HepG2 (cell line): ENCODE measurements around the gene TPP2. TPM values are rescaled to one million over a fixed set of nuclear protein-coding genes. Genes with fewer than 3 reads are reported as not detected.
A peak's percentile ranks its signal among the peaks of the same experiment; 100 is the strongest.

Source experiments
- ATAC-seq: fragments of 200-7000 bp; cut with Tn5 transposase; 3 replicates; pipeline ENCODE4 v1.9.1; 2020; ENCODE audit warnings: mild to moderate bottlenecking, moderate library complexity
- BruUV-seq: library from RNA; stranded (reverse); fragments of 400-500 nt; replicated peaks from 2 replicates; lab custom pipeline; 2021; lab: Mats Ljungman, UMichigan
- CTCF ChIA-PET: fragments of 300-600 bp; formaldehyde crosslinking; extraction: SDS; loops from one replicate; lab custom pipeline; 2021; ENCODE audit warnings: low total read pairs, inconsistent platforms, low intra/inter-chr PET ratio; lab: Yijun Ruan, JAX
- POLR2A ChIA-PET: fragments of 350-600 bp; sonication (Branson Sonifier 250); formaldehyde crosslinking; loops from one replicate; lab custom pipeline; 2020; ENCODE audit warnings: antibody characterized with exemption, inconsistent platforms; lab: Yijun Ruan, JAX
- DNase-seq: peaks from one replicate; pipeline ENCODE4 v3.0.0-alpha.2; 2015; ENCODE audit warnings: low spot score
- FAIRE-seq: peaks from 3 replicates; lab custom pipeline; 2011; peaks lifted over from hg19 to GRCh38; lab: Jason Lieb, UNC
- H2AFZ ChIP-seq: one replicate; pipeline ENCODE4 v1.6.1; 2011; ENCODE audit warnings: low read length, inconsistent platforms
- H3K27ac ChIP-seq: fragments of 300-600 bp; 3 replicates; pipeline ENCODE4 v1.8.0; 2011; ENCODE audit warnings: mixed run types, mild to moderate bottlenecking, mixed read lengths, low read length, inconsistent platforms; ENCODE audit not compliant: insufficient read depth; ENCODE audit errors: extremely low read length
- H3K27me3 ChIP-seq, 2 experiments: fragments of 200-600 bp in 1 of 2; 2 replicates in 1 of 2; 3 replicates in 1 of 2; pipeline versions ENCODE4 v1.6.0 to v1.8.0; 2011; ENCODE audit warnings: low read length in 2 of 2, mild to moderate bottlenecking in 2 of 2, moderate library complexity in 2 of 2, inconsistent platforms in 1 of 2; ENCODE audit not compliant: insufficient read depth in 2 of 2, control insufficient read depth in 1 of 2
- H3K36me3 ChIP-seq, 2 experiments: fragments of 200-600 bp in 1 of 2; replicated peaks in 1 of 2; 2 replicates in 1 of 2; 3 replicates in 1 of 2; pipeline versions ENCODE4 v1.5.1 to v1.8.0; 2011; ENCODE audit warnings: low read length in 2 of 2, inconsistent platforms in 1 of 2; ENCODE audit not compliant: insufficient read depth in 2 of 2, control insufficient read depth in 1 of 2
- H3K4me1 ChIP-seq: 2 replicates; pipeline ENCODE4 v1.5.1; 2012; ENCODE audit warnings: low read length, inconsistent platforms; ENCODE audit not compliant: insufficient read depth
- H3K4me2 ChIP-seq: 2 replicates; pipeline ENCODE4 v1.6.0; 2011; ENCODE audit warnings: low read depth, low read length, inconsistent platforms
- H3K4me3 ChIP-seq, 3 experiments: fragments of 200-600 bp in 1 of 3; sonication (generic), shearing (Covaris generic) in 1 of 3; replicated peaks in 1 of 3; 2 replicates each; pipeline ENCODE4 v1.5.1; 2011 to 2016; ENCODE audit warnings: low read length in 3 of 3, inconsistent platforms in 2 of 3, low read depth in 2 of 3, mild to moderate bottlenecking in 2 of 3, control low read depth in 1 of 3, mixed read lengths in 1 of 3; ENCODE audit not compliant: insufficient read depth in 1 of 3
- H3K79me2 ChIP-seq: one replicate; pipeline ENCODE4 v1.6.1; 2011; ENCODE audit warnings: low read length, inconsistent platforms; ENCODE audit not compliant: insufficient read depth
- H3K9ac ChIP-seq: 2 replicates; pipeline ENCODE4 v1.6.0; 2011; ENCODE audit warnings: mild to moderate bottlenecking, low read depth, low read length, inconsistent platforms; ENCODE audit not compliant: insufficient read depth
- H3K9me3 ChIP-seq: 2 replicates; pipeline ENCODE4 v1.5.1; 2012; ENCODE audit warnings: mild to moderate bottlenecking, low read length
- H4K20me1 ChIP-seq: 2 replicates; pipeline ENCODE4 v1.6.0; 2011; ENCODE audit warnings: inconsistent platforms, mild to moderate bottlenecking, low read length, moderate library complexity; ENCODE audit not compliant: insufficient read depth
- ATF7 ChIP-seq, 2 experiments: fragments of 450-650 bp in 1 of 2; sonication (generic) in 1 of 2; formaldehyde crosslinking in 1 of 2; IDR thresholded peaks; 2 replicates each; pipeline versions ENCODE4 v1.4.0 to v1.6.1; 2016 to 2020; ENCODE audit warnings: antibody characterized with exemption in 1 of 2, mild to moderate bottlenecking in 1 of 2, missing genetic modification reagents in 1 of 2
- ATM ChIP-seq: fragments of 450-650 bp; IDR thresholded peaks from 2 replicates; pipeline ENCODE4 v1.7.1; 2017; ENCODE audit warnings: mild to moderate bottlenecking, borderline replicate concordance
- CEBPB ChIP-seq: IDR thresholded peaks from 2 replicates; pipeline ENCODE4 v1.6.1; 2011; ENCODE audit warnings: low read depth, low read length, improper control_type of control experiment, borderline replicate concordance
- DDIT3 ChIP-seq: sonication (generic); formaldehyde crosslinking; IDR thresholded peaks from 2 replicates; pipeline ENCODE4 v1.4.0; 2020; ENCODE audit warnings: mild to moderate bottlenecking, missing genetic modification reagents
- NFKB2 ChIP-seq: sonication (generic); formaldehyde crosslinking; IDR thresholded peaks from 2 replicates; pipeline ENCODE4 v1.4.0; 2020; ENCODE audit warnings: missing genetic modification reagents, borderline replicate concordance
- NKX3-1 ChIP-seq: sonication (generic); formaldehyde crosslinking; IDR thresholded peaks from 2 replicates; pipeline ENCODE4 v1.5.0; 2020; ENCODE audit warnings: missing genetic modification reagents
- RELA ChIP-seq: sonication (generic); formaldehyde crosslinking; IDR thresholded peaks from 2 replicates; pipeline ENCODE4 v1.4.0; 2020; ENCODE audit warnings: missing genetic modification reagents
- SAFB2 ChIP-seq: sonication (generic); formaldehyde crosslinking; IDR thresholded peaks from 2 replicates; pipeline ENCODE4 v1.5.1; 2020; ENCODE audit warnings: missing genetic modification reagents, low read depth, mild to moderate bottlenecking, borderline replicate concordance
- SP4 ChIP-seq: sonication (generic); formaldehyde crosslinking; IDR thresholded peaks from 2 replicates; pipeline ENCODE4 v1.8.1; 2023; ENCODE audit warnings: mild to moderate bottlenecking, missing genetic modification reagents
- ZBTB21 ChIP-seq: sonication (generic); formaldehyde crosslinking; IDR thresholded peaks from 2 replicates; pipeline ENCODE4 v1.4.0; 2020; ENCODE audit warnings: missing genetic modification reagents
- ZNF18 ChIP-seq: sonication (generic); formaldehyde crosslinking; IDR thresholded peaks from 2 replicates; pipeline ENCODE4 v1.8.0; 2022; ENCODE audit warnings: mild to moderate bottlenecking, missing genetic modification reagents; ENCODE audit not compliant: insufficient replicate concordance
- ZNF431 ChIP-seq: sonication (generic); formaldehyde crosslinking; IDR thresholded peaks from 2 replicates; pipeline ENCODE4 v1.9.0; 2022; ENCODE audit warnings: missing genetic modification reagents, low read depth, mild to moderate bottlenecking, borderline replicate concordance
- ZNF550 ChIP-seq: sonication (generic); formaldehyde crosslinking; IDR thresholded peaks from 2 replicates; pipeline ENCODE4 v1.4.0; 2020; ENCODE audit warnings: mild to moderate bottlenecking, missing genetic modification reagents, borderline replicate concordance
- ZNF570 ChIP-seq: sonication (generic); formaldehyde crosslinking; IDR thresholded peaks from 2 replicates; pipeline ENCODE4 v1.4.0; 2020; ENCODE audit warnings: mild to moderate bottlenecking, missing genetic modification reagents, borderline replicate concordance
- ZNF577 ChIP-seq: sonication (generic); formaldehyde crosslinking; IDR thresholded peaks from 2 replicates; pipeline ENCODE4 v1.4.0; 2020; ENCODE audit warnings: mild to moderate bottlenecking, low read depth, missing genetic modification reagents, borderline replicate concordance
- ZNF879 ChIP-seq: sonication (generic); formaldehyde crosslinking; IDR thresholded peaks from 2 replicates; pipeline ENCODE4 v1.8.1; 2023; ENCODE audit warnings: missing genetic modification reagents
- ZSCAN5A ChIP-seq: sonication (generic); formaldehyde crosslinking; IDR thresholded peaks from 2 replicates; pipeline ENCODE4 v1.8.0; 2022; ENCODE audit warnings: mild to moderate bottlenecking, missing genetic modification reagents, borderline replicate concordance
- WGBS: methylation state at CpG from one replicate; pipeline ENCODE4 v1.1.6; 2017; ENCODE audit warnings: low lambda C conversion rate; 5-methylcytosine and 5-hydroxymethylcytosine counted together
- in situ Hi-C: cut with HindIII; loops from 2 replicates; pipeline ENCODE4 v1.10.0; 2017; ENCODE audit warnings: low pct_unique_long_range_greater_than_20kb; ENCODE audit not compliant: extremely low pct_ligation_motif_present
- intact Hi-C: fragments of 100-400 bp; cut with micrococcal nuclease; formaldehyde crosslinking; loops from one replicate; pipeline ENCODE4 v1.10.0; 2022; ENCODE audit not compliant: unreplicated experiment
- polyA plus RNA-seq, 8 experiments: library from polyadenylated mRNA; depleted of rRNA in 3 of 8; stranded (reverse) in 7 of 8; unstranded in 1 of 8; fragments of >200 nt; fragmentation: Illumina TruSeq in 4 of 8; extraction: Trizol in 4 of 8; gene quantifications; 2 replicates each; pipeline versions ENCODE4 v1.2.1 to v1.2.3, GENCODE V29; 2011 to 2016; ENCODE audit warnings: low read depth in 4 of 8, missing spikeins in 1 of 8, mixed read lengths in 1 of 8; ENCODE audit not compliant: insufficient read depth in 1 of 8
- total RNA-seq, 5 experiments: library from RNA; depleted of rRNA; stranded (reverse); fragments of >200 nt; fragmentation: Illumina TruSeq; extraction: Trizol; gene quantifications; 2 replicates each; pipeline ENCODE4 v1.2.3, GENCODE V29; 2016; ENCODE audit warnings: low read depth in 1 of 5

The TPP2 gene
- total and polyA plus RNA-seq, 2 of the 13 experiments (the other 11 are each of a cell fraction or from before 2014, with no cell fraction given), result 16.4 to 52.1 TPM

- H3K36me3 ChIP-seq, result peaks cover 9 to 53% of the 10 kb centered on the region in 2 experiments
- POLR2A ChIA-PET, result no interaction called here
- TF ChIP-seq ATF7 (IDR thresholded peaks at IDR 0.05), result peak; percentile 59
- no peak for TF ChIP-seq ATF7 (CRISPR knock-in tag; IDR thresholded peaks at IDR 0.05)
- no peak for TF ChIP-seq ZNF550 (CRISPR knock-in tag)
- TF ChIP-seq ZNF431 (CRISPR knock-in tag), result no peak
- no peak for TF ChIP-seq ZNF570 (CRISPR knock-in tag)
- no peak for TF ChIP-seq ZNF577
- TF ChIP-seq CEBPB, result peak; percentile 40; the same call in 1 of the 2 replicates
These were observed 73.3 kb downstream of the TPP2 start for GRCh38 chr13:102670130-102670529.

GRCh38 chr13:102675115-102675514 lies 78.3 kb downstream of the TPP2 start:
- in situ Hi-C loops, result no loop called here
- no TSS peak for BruUV-seq
- TF ChIP-seq ZBTB21 (CRISPR knock-in tag) (no peak), ZNF18 (CRISPR knock-in tag) (no peak), DDIT3 (no peak), ZSCAN5A (CRISPR knock-in tag) (no peak), ZNF879 (CRISPR knock-in tag) (no peak), NFKB2 (CRISPR knock-in tag) (no peak), SP4 (CRISPR knock-in tag) (no peak), ATM (no peak), RELA (CRISPR knock-in tag) (no peak), NKX3-1 (CRISPR knock-in tag) (no peak), SAFB2 (CRISPR knock-in tag) (no peak)

More at GRCh38 chr13:102670130-102670529, 73.3 kb downstream of the TPP2 start:
- H3K9me3 ChIP-seq, result peaks cover 37% of the 10 kb centered on the region
- no peak overlapping the region for H2AFZ ChIP-seq
- intact Hi-C loops, result no loop called here
- FAIRE-seq (no peak), ATAC-seq (no peak), DNase-seq (no peak)
- CTCF ChIA-PET, result no interaction called here
- H3K4me3 ChIP-seq, result no peak overlapping the region
- no peaks in the 10 kb centered on the region for H3K4me1 ChIP-seq
- no peak overlapping the region for H3K27ac ChIP-seq
- in situ Hi-C loops, result no loop called here
- H3K4me2 ChIP-seq, result no peak overlapping the region
- H3K9ac ChIP-seq, result no peak overlapping the region
- 73% methylated on average over 5 of the region's 5 CpGs for WGBS
- no peaks in the 10 kb centered on the region for H3K27me3 ChIP-seq
- BruUV-seq, result no TSS peak
- no peaks in the 10 kb centered on the region for H4K20me1 ChIP-seq
- H3K79me2 ChIP-seq, result no peaks in the 10 kb centered on the region

More at GRCh38 chr13:102675115-102675514, 78.3 kb downstream of the TPP2 start:
- Histone ChIP-seq H4K20me1 (no peaks in the 10 kb centered on the region), H3K9me3 (peaks cover 4% of the 10 kb centered on the region; the same call in 1 of the 2 replicates), H3K27ac (no peak overlapping the region), H3K27me3 (no peaks in the 10 kb centered on the region), H2AFZ (no peak overlapping the region), H3K36me3 (peaks cover 2 to 39% of the 10 kb centered on the region in 2 experiments; a peak in 4 of 5 replicates), H3K4me1 (no peaks in the 10 kb centered on the region), H3K79me2 (no peaks in the 10 kb centered on the region), H3K4me3 (no peak overlapping the region), H3K4me2 (no peak overlapping the region), H3K9ac (no peak overlapping the region)
- no peak for DNase-seq
- no peak for ATAC-seq
- ChIA-PET CTCF (no interaction called here), POLR2A (no interaction called here)
- 95% methylated on average over 3 of the region's 3 CpGs for WGBS
- intact Hi-C loops, result no loop called here
- FAIRE-seq, result no peak
